PC-9 (cell line): ENCODE measurements around the gene GAS2L1. TPM values are rescaled to one million over a fixed set of nuclear protein-coding genes. Genes with fewer than 3 reads are reported as not detected.
A peak's percentile ranks its signal among the peaks of the same experiment; 100 is the strongest.

Experiments
- BruUV-seq: library from RNA; stranded (reverse); fragments of 400-500 nt; replicated peaks from 2 replicates; lab custom pipeline; 2021; lab: Mats Ljungman, UMichigan
- CTCF ChIA-PET: fragments of 300-600 bp; sonication (Branson Sonifier 250); formaldehyde crosslinking; loops from one replicate; lab custom pipeline; 2022; ENCODE audit warnings: antibody characterized with exemption; lab: Charles Lee
- POLR2A ChIA-PET: fragments of 300-600 bp; sonication (Branson Sonifier 250); formaldehyde crosslinking; loops from one replicate; lab custom pipeline; 2022; ENCODE audit warnings: antibody characterized with exemption; ENCODE audit not compliant: unreplicated experiment; lab: Charles Lee
- DNase-seq, 2 experiments: peaks; one replicate each; pipeline versions ENCODE4 v3.0.0 to v3.0.0-alpha.2; 2015 to 2022; ENCODE audit warnings: mixed read lengths in 1 of 2
- H2AFZ ChIP-seq: fragments of 200-600 bp; sonication (generic); 2 replicates; pipeline ENCODE4 v1.8.1; 2017; ENCODE audit warnings: antibody characterized with exemption
- H3F3A ChIP-seq: fragments of 200-600 bp; sonication (generic); 2 replicates; pipeline ENCODE4 v1.8.1; 2017; ENCODE audit warnings: antibody characterized with exemption, mild to moderate bottlenecking, low read depth; ENCODE audit not compliant: insufficient read depth
- H3K27ac ChIP-seq: fragments of 200-600 bp; sonication (generic); 2 replicates; pipeline ENCODE4 v1.6.1; 2016; ENCODE audit warnings: mixed run types
- H3K27me3 ChIP-seq: fragments of 200-600 bp; sonication (generic); 2 replicates; pipeline ENCODE4 v1.6.1; 2016; ENCODE audit warnings: low read depth, mixed run types; ENCODE audit not compliant: insufficient read depth
- H3K36me3 ChIP-seq: fragments of 200-600 bp; sonication (generic); 2 replicates; pipeline ENCODE4 v1.6.1; 2016; ENCODE audit warnings: low read depth, mixed run types
- H3K4me1 ChIP-seq: fragments of 200-600 bp; sonication (generic); replicated peaks from 2 replicates; pipeline ENCODE4 v1.6.1; 2016; ENCODE audit warnings: mixed run types; ENCODE audit not compliant: insufficient read depth
- H3K4me2 ChIP-seq: fragments of 200-600 bp; sonication (generic); 2 replicates; pipeline ENCODE4 v1.6.1; 2017; ENCODE audit warnings: mixed run types
- H3K4me3 ChIP-seq: fragments of 200-600 bp; sonication (generic); 2 replicates; pipeline ENCODE4 v1.6.1; 2016; ENCODE audit warnings: mixed run types
- H3K79me2 ChIP-seq: fragments of 200-600 bp; sonication (generic); 2 replicates; pipeline ENCODE4 v1.6.1; 2017; ENCODE audit warnings: low read depth, mixed run types
- H3K9me2 ChIP-seq: fragments of 200-600 bp; sonication (generic); 2 replicates; pipeline ENCODE4 v1.8.1; 2017; ENCODE audit warnings: mild to moderate bottlenecking; ENCODE audit not compliant: insufficient read depth
- H3K9me3 ChIP-seq: fragments of 200-600 bp; sonication (generic); 2 replicates; pipeline ENCODE4 v1.8.1; 2016; ENCODE audit warnings: low read depth; ENCODE audit not compliant: insufficient read depth
- H4K20me1 ChIP-seq: fragments of 200-600 bp; sonication (generic); 2 replicates; pipeline ENCODE4 v1.8.1; 2017; ENCODE audit not compliant: insufficient read depth
- EZH2 ChIP-seq: fragments of 200-600 bp; sonication (generic); IDR thresholded peaks from 2 replicates; pipeline ENCODE4 v1.8.0; 2017; ENCODE audit warnings: antibody characterized with exemption, low read depth
- intact Hi-C: fragments of 100-400 bp; cut with micrococcal nuclease; formaldehyde crosslinking; loops from one replicate; pipeline ENCODE4 v1.10.0; 2022; ENCODE audit not compliant: unreplicated experiment
- total RNA-seq: library from RNA; stranded (reverse); gene quantifications from 2 replicates; pipeline ENCODE4 v1.2.3, GENCODE V29; 2021
- TF ChIP-seq, protein P1 (sequence below): fragments of 200-600 bp; sonication (generic); conservative IDR thresholded peaks from 2 replicates; pipeline ENCODE4 v1.6.1; 2017; ENCODE audit warnings: mixed run types, antibody characterized with exemption, mild to moderate bottlenecking, moderate library complexity

Gene GAS2L1
- total RNA-seq, 1 experiment from 2014 or later = 15.2 TPM

DNA sequence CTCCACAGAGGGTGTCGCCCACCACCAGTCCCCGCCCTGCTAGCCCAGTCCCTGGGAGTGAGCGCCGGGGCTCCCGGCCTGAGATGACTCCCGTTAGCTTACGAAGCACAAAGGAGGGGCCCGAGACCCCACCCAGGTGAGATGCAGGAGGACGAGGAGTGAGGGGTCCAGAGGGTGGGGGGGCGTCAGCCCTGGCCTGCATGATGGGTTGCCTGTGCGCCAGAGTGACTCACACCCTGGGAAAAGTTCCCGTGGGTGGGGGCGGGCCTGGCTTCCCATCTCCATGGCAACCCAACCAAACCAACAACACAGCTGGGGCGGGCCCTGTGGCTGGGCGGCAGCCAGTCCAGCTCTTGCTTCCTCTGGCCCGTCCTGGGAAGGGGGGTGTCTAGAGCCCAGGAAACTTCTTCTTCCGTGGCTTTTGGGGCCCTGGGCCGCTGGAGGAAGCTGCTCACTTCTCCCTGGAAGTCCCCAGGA lies 4.5 kb downstream of the GAS2L1 start:
- Histone ChIP-seq H2AFZ (no peak overlapping the region), H3K27ac (no peak overlapping the region), H3K27me3 (no peaks in the 10 kb centered on the region), H4K20me1 (no peaks in the 10 kb centered on the region), H3F3A (peaks cover 18% of the 10 kb centered on the region; the same call in 1 of the 2 replicates), H3K9me3 (no peaks in the 10 kb centered on the region), H3K4me2 (peak overlapping the region; percentile 37; the same call in 1 of the 2 replicates), H3K79me2 (0 out of 2 replicates have a peak, but pooled peaks cover 7% of the 10 kb centered on the region), H3K9me2 (no peaks in the 10 kb centered on the region), H3K36me3 (no peaks in the 10 kb centered on the region), H3K4me3 (no peak overlapping the region), H3K4me1 (peaks cover 28% of the 10 kb centered on the region)
- intact Hi-C loops = loop anchor here (1.0 kb wide), 1 partner anchor 33 kb away; no protein-coding TSS in a partner anchor
- ChIA-PET CTCF (no interaction called here), POLR2A (interaction anchor here (0.7 kb wide), 1 partner anchor 33 kb away, joined by 3 read pairs; no protein-coding TSS in a partner anchor)
- no TSS peak for BruUV-seq
- DNase-seq = peak; percentile 84 to 93
- TF ChIP-seq, protein P1, sequence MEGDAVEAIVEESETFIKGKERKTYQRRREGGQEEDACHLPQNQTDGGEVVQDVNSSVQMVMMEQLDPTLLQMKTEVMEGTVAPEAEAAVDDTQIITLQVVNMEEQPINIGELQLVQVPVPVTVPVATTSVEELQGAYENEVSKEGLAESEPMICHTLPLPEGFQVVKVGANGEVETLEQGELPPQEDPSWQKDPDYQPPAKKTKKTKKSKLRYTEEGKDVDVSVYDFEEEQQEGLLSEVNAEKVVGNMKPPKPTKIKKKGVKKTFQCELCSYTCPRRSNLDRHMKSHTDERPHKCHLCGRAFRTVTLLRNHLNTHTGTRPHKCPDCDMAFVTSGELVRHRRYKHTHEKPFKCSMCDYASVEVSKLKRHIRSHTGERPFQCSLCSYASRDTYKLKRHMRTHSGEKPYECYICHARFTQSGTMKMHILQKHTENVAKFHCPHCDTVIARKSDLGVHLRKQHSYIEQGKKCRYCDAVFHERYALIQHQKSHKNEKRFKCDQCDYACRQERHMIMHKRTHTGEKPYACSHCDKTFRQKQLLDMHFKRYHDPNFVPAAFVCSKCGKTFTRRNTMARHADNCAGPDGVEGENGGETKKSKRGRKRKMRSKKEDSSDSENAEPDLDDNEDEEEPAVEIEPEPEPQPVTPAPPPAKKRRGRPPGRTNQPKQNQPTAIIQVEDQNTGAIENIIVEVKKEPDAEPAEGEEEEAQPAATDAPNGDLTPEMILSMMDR = no peak
- no peak for TF ChIP-seq EZH2

DNA sequence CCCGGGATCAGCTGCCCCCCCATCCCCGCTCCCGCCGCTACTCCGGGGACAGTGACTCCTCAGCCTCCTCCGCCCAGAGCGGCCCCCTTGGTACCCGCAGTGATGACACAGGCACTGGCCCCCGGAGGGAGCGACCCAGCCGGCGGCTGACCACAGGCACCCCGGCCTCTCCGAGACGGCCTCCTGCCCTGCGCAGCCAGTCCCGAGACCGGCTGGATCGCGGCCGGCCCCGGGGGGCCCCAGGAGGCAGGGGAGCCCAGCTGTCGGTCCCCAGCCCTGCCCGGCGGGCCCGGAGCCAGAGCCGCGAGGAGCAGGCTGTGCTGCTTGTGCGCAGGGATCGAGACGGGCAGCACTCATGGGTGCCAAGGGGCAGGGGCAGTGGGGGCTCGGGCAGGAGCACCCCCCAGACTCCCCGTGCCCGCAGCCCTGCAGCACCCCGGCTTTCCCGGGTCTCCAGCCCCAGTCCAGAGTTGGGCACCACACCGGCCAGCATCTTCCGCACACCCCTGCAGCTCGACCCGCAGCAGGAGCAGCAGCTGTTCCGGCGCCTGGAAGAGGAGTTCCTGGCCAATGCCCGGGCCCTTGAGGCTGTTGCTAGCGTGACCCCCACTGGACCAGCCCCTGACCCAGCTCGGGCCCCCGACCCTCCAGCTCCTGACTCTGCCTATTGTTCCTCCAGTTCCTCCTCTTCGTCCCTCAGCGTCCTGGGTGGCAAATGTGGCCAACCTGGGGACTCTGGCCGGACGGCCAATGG lies 5.2 kb downstream of the GAS2L1 start:
- peaks cover 28% of the 10 kb centered on the region for H3K4me1 ChIP-seq
- 0 out of 2 replicates have a peak, but pooled peaks cover 7% of the 10 kb centered on the region for H3K79me2 ChIP-seq
- no peaks in the 10 kb centered on the region for H4K20me1 ChIP-seq
- no peak overlapping the region for H2AFZ ChIP-seq
- no peaks in the 10 kb centered on the region for H3K36me3 ChIP-seq
- intact Hi-C loops = loop anchor here (1.0 kb wide), 1 partner anchor 33 kb away; no protein-coding TSS in a partner anchor
- CTCF ChIA-PET = no interaction called here
- POLR2A ChIA-PET = interaction anchor here (0.6 kb wide), 1 partner anchor 9 kb away, joined by 3 read pairs; no protein-coding TSS in a partner anchor
- H3K9me2 ChIP-seq = no peaks in the 10 kb centered on the region
- TF ChIP-seq, protein P1 = no peak
- TF ChIP-seq EZH2 = no peak
- H3K27me3 ChIP-seq = no peaks in the 10 kb centered on the region
- no peaks in the 10 kb centered on the region for H3K9me3 ChIP-seq
- peaks cover 16% of the 10 kb centered on the region; the same call in 1 of the 2 replicates for H3F3A ChIP-seq
- no TSS peak for BruUV-seq
- H3K4me2 ChIP-seq = peak overlapping the region; percentile 31; the same call in 1 of the 2 replicates
- H3K27ac ChIP-seq = no peak overlapping the region
- DNase-seq = no peak
- H3K4me3 ChIP-seq = no peak overlapping the region

DNA sequence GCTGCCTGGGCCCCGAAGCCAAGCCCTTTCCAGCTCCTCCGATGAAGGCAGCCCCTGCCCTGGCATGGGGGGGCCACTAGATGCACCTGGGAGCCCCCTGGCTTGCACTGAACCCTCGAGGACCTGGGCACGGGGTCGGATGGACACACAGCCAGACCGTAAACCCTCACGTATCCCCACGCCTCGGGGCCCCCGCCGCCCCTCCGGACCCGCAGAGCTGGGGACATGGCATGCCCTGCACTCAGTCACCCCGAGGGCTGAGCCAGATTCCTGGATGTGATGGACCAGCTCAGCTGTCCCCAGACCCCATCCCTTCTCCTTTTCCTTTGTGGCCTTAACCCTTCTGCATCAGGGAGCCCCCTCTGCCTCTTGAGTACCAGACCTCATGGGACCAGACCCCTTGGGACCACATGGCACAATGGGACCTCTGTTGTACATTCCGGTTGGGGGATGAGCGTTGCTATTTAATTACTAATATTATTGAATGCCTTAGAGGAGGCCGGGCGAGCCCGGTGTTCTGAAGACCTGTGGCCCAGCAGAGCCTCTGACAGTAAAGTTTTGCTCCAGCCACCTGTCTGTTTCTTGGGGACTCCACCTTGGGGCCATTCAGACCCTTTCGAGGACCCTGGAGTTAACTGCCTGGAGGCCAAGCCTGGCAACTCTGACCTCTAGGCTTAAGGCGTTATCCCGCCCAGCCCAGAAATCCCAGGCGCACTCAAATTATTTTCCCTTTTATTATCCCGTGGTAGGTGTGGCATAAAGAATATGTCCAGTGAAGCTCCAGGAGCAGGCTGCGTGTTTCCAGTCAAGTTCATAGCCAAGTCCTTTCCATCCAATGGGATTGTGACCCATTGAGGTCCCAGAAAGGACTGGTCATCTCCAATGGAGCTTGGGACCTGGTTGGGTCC lies 6.0 kb downstream of the GAS2L1 start:
- Histone ChIP-seq H3K4me3 (no peak overlapping the region), H3K27ac (no peak overlapping the region), H3K4me2 (no peak overlapping the region), H3K79me2 (0 out of 2 replicates have a peak, but pooled peaks cover 5% of the 10 kb centered on the region), H3K27me3 (no peaks in the 10 kb centered on the region), H2AFZ (no peak overlapping the region), H3K9me2 (no peaks in the 10 kb centered on the region), H3F3A (peaks cover 16% of the 10 kb centered on the region; the same call in 1 of the 2 replicates), H3K9me3 (no peaks in the 10 kb centered on the region), H4K20me1 (no peaks in the 10 kb centered on the region), H3K4me1 (peaks cover 27% of the 10 kb centered on the region), H3K36me3 (no peaks in the 10 kb centered on the region)
- intact Hi-C loops = no loop called here
- CTCF ChIA-PET = no interaction called here
- POLR2A ChIA-PET = interaction anchor here (0.6 kb wide), 1 partner anchor 8 kb away, joined by 3 read pairs; no protein-coding TSS in a partner anchor
- DNase-seq = no peak
- TF ChIP-seq, protein P1 = no peak
- TF ChIP-seq EZH2 = no peak
- no TSS peak for BruUV-seq
